Loucy (cell line): Measurements from ENCODE around the gene DRD3.

Experiments used
- H2AFZ ChIP-seq: fragments of 200-600 bp; sonication (generic); 2 replicates; pipeline ENCODE4 v1.6.0; 2016; ENCODE audit warnings: antibody characterized with exemption, mild to moderate bottlenecking, low read length, moderate library complexity
- H3F3A ChIP-seq: fragments of 200-600 bp; 2 replicates; pipeline ENCODE4 v1.6.0; 2016; ENCODE audit warnings: antibody characterized with exemption, low read depth, mild to moderate bottlenecking
- H3K27me3 ChIP-seq: fragments of 200-600 bp; sonication (generic); 2 replicates; pipeline ENCODE4 v1.6.1; 2014; ENCODE audit warnings: low read length, mild to moderate bottlenecking; ENCODE audit not compliant: insufficient read depth, poor library complexity, severe bottlenecking
- H3K36me3 ChIP-seq: fragments of 200-600 bp; sonication (generic); 2 replicates; pipeline ENCODE4 v1.6.1; 2016; ENCODE audit warnings: low read length; ENCODE audit not compliant: insufficient read depth
- H3K4me1 ChIP-seq: fragments of 200-600 bp; sonication (generic); 2 replicates; pipeline ENCODE4 v1.5.1; 2014; ENCODE audit warnings: low read length, mild to moderate bottlenecking; ENCODE audit not compliant: insufficient read depth, poor library complexity, severe bottlenecking
- H3K4me2 ChIP-seq: fragments of 200-600 bp; sonication (generic); 2 replicates; pipeline ENCODE4 v1.6.0; 2014; ENCODE audit warnings: antibody characterized with exemption, low read length, low read depth, mild to moderate bottlenecking; ENCODE audit not compliant: poor library complexity, severe bottlenecking
- H3K4me3 ChIP-seq: fragments of 200-600 bp; sonication (generic); 2 replicates; pipeline ENCODE4 v1.5.1; 2014; ENCODE audit warnings: low read length, mild to moderate bottlenecking, mixed read lengths; ENCODE audit not compliant: poor library complexity, severe bottlenecking
- H3K79me2 ChIP-seq: fragments of 200-600 bp; sonication (generic); 2 replicates; pipeline ENCODE4 v1.6.1; 2014; ENCODE audit warnings: low read length; ENCODE audit not compliant: insufficient read depth
- H3K9ac ChIP-seq: fragments of 200-600 bp; sonication (generic); 2 replicates; pipeline ENCODE4 v1.6.0; 2014; ENCODE audit warnings: mild to moderate bottlenecking, low read depth, low read length, moderate library complexity; ENCODE audit not compliant: poor library complexity, severe bottlenecking
- H3K9me2 ChIP-seq: fragments of 200-600 bp; sonication (generic); replicated peaks from 2 replicates; pipeline ENCODE4 v1.6.1; 2016; ENCODE audit warnings: low read depth, low read length, mixed read lengths
- H3K9me3 ChIP-seq: fragments of 200-600 bp; sonication (generic); 2 replicates; pipeline ENCODE4 v1.6.1; 2014; ENCODE audit warnings: mild to moderate bottlenecking, antibody characterized with exemption, low read length, low read depth; ENCODE audit not compliant: insufficient read depth
- H4K20me1 ChIP-seq: fragments of 200-600 bp; sonication (generic); 2 replicates; pipeline ENCODE4 v1.6.0; 2014; ENCODE audit warnings: antibody characterized with exemption, low read length, mild to moderate bottlenecking; ENCODE audit not compliant: insufficient read depth, poor library complexity, severe bottlenecking
- CTCF ChIP-seq: fragments of 200-600 bp; sonication (generic); conservative IDR thresholded peaks from 2 replicates; pipeline ENCODE4 v1.5.1; 2014; ENCODE audit warnings: mild to moderate bottlenecking, antibody characterized with exemption, low read length
- EZH2phosphoT487 ChIP-seq: fragments of 200-600 bp; IDR thresholded peaks from 2 replicates; pipeline ENCODE4 v1.6.1; 2018; ENCODE audit warnings: antibody characterized with exemption, mild to moderate bottlenecking, moderate library complexity, borderline replicate concordance

The DRD3 gene

GRCh38 chr3:114223143-114223542, 44.3 kb upstream of the DRD3 start:
- Histone ChIP-seq H3K4me1 (no peaks in the 10 kb centered on the region), H3K9ac (no peak overlapping the region), H2AFZ (no peak overlapping the region), H3K4me2 (no peak overlapping the region), H3K27me3 (no peaks in the 10 kb centered on the region), H3K4me3 (no peak overlapping the region), H3K9me3 (peaks cover 3% of the 10 kb centered on the region; the same call in 1 of the 2 replicates), H3F3A (no peaks in the 10 kb centered on the region), H3K9me2 (no peaks in the 10 kb centered on the region), H4K20me1 (no peaks in the 10 kb centered on the region), H3K79me2 (no peaks in the 10 kb centered on the region), H3K36me3 (no peaks in the 10 kb centered on the region)
- no peak for TF ChIP-seq CTCF

- no peak overlapping the region for H2AFZ ChIP-seq
- no peaks in the 10 kb centered on the region for H3K79me2 ChIP-seq
- no peak overlapping the region for H3K9ac ChIP-seq
- peaks cover 5% of the 10 kb centered on the region for H3K4me1 ChIP-seq
- H3K36me3 ChIP-seq, result no peaks in the 10 kb centered on the region
- H3K9me2 ChIP-seq, result no peaks in the 10 kb centered on the region
- H3K4me3 ChIP-seq, result no peak overlapping the region
- TF ChIP-seq EZH2phosphoT487 (no peak), CTCF (no peak)
- no peaks in the 10 kb centered on the region for H3F3A ChIP-seq
- H3K4me2 ChIP-seq, result no peak overlapping the region
- H3K9me3 ChIP-seq, result peaks cover 3% of the 10 kb centered on the region; the same call in 1 of the 2 replicates
- no peaks in the 10 kb centered on the region for H3K27me3 ChIP-seq
- no peaks in the 10 kb centered on the region for H4K20me1 ChIP-seq
Observed at GRCh38 chr3:114221881-114222264, 43.0 kb upstream of the DRD3 start.

GRCh38 chr3:114221165-114221880, 42.5 kb upstream of the DRD3 start:
- H3K4me3 ChIP-seq, result no peak overlapping the region
- peaks cover 5% of the 10 kb centered on the region for H3K4me1 ChIP-seq
- no peak overlapping the region for H3K4me2 ChIP-seq
- no peaks in the 10 kb centered on the region for H3K79me2 ChIP-seq
- no peaks in the 10 kb centered on the region for H4K20me1 ChIP-seq
- no peaks in the 10 kb centered on the region for H3F3A ChIP-seq
- peaks cover 3% of the 10 kb centered on the region; the same call in 1 of the 2 replicates for H3K9me3 ChIP-seq
- no peaks in the 10 kb centered on the region for H3K9me2 ChIP-seq
- no peaks in the 10 kb centered on the region for H3K36me3 ChIP-seq
- no peak overlapping the region for H3K9ac ChIP-seq
- H3K27me3 ChIP-seq, result no peaks in the 10 kb centered on the region
- no peak overlapping the region for H2AFZ ChIP-seq
- TF ChIP-seq CTCF, result no peak
- no peak for TF ChIP-seq EZH2phosphoT487
